ENCODE results near the gene IL11.

IL11 gene

DNA sequence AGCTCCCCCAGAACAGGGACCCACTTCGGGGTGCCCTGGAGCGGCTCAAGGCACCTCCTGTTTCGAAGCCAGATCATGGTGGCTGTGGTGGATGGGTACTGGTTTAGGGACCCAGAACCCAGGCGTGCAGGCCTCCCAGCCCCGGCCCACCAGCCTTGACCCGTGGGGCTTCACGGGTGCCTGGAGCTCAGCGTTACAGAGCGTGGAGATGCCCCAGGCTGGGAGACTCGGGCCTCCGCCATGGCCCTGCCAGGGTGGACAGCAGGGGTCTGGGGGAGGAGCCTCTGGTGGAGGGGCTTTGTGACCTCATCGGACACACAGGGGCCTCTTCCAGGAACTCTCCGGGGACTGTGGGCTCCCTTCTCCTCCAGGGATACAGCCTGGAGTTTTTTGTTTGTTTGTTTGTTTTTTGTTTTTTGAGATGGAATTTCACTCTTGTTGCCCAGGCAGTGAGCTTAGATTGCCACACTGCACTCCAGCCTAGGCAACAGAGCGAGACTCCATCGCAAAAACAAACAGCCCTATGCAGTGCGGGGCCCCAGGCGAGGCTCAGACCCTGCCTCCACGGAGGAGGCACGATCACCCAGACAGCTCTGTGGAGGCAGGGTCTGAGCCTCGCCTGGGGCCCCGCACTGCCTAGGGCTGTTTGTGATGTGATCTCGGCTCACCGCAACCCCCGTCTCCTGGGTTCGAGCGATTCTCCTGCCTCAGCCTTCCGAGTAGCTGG, 7.1 kb downstream of the IL11 start, which contains the start of gene GARIN5B:
Gene GARIN5B (minus strand): TSS at position 271 of the 727 bp plus-strand sequence. CDS start 194 bp downstream, at position 77.
- no peak within 1 kb of the TSS for H3K4me3 ChIP-seq (ENCODE audit: low read depth, low read length)
- no peak for DNase-seq (ENCODE audit: low read depth)
- TF ChIP-seq, protein P1, sequence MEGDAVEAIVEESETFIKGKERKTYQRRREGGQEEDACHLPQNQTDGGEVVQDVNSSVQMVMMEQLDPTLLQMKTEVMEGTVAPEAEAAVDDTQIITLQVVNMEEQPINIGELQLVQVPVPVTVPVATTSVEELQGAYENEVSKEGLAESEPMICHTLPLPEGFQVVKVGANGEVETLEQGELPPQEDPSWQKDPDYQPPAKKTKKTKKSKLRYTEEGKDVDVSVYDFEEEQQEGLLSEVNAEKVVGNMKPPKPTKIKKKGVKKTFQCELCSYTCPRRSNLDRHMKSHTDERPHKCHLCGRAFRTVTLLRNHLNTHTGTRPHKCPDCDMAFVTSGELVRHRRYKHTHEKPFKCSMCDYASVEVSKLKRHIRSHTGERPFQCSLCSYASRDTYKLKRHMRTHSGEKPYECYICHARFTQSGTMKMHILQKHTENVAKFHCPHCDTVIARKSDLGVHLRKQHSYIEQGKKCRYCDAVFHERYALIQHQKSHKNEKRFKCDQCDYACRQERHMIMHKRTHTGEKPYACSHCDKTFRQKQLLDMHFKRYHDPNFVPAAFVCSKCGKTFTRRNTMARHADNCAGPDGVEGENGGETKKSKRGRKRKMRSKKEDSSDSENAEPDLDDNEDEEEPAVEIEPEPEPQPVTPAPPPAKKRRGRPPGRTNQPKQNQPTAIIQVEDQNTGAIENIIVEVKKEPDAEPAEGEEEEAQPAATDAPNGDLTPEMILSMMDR (IDR thresholded peaks at IDR 0.05; ENCODE audit: insufficient read depth, low read depth, low read length, missing control alignments): no peak

DNA sequence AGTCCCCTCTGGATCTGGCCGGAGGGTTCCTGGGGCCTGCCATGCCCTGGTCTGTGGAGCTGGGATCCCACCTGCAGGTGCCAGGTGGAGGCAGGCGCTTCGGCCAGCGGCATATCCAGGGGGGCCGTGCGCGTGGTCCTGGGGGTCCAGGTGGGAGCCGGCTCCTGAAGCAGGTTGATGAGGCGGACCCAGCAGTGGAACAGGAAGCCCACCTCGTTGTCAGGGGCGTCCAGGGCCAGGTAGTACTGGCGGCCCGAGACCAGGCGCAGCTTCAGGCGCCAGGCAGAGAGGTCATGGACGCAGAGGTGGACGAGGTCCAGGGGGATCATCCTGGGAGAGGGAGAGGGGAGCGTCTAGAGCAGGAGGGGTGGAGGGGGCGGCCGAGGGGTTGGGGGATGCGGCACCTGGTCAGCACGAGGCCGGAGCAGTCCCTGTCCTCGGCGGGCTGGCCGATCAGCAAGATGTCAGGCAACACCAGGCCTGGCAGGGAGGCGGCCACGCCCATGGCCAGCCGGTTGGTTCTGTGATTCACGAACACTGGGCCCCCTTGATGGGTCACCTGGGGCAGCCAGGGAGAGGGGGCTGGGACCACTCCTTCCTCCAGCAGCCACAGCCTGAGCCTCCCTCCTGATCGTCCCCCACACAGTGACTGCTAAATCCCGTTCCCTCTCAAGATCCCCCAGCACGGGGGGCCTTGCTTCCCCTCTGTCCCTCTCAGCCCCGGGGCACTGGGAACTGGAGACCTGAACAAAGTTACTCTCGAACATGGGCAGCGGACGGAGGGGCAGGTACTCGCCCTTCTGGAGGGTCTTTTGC, 7.9 kb downstream of the IL11 start:
- TF ChIP-seq, protein P1 (IDR thresholded peaks at IDR 0.05; ENCODE audit: insufficient read depth, low read depth, low read length, missing control alignments): no peak
- H3K4me3 ChIP-seq (ENCODE audit: low read depth, low read length): no peak overlapping the region
- DNase-seq (ENCODE audit: low read depth): no peak

DNA sequence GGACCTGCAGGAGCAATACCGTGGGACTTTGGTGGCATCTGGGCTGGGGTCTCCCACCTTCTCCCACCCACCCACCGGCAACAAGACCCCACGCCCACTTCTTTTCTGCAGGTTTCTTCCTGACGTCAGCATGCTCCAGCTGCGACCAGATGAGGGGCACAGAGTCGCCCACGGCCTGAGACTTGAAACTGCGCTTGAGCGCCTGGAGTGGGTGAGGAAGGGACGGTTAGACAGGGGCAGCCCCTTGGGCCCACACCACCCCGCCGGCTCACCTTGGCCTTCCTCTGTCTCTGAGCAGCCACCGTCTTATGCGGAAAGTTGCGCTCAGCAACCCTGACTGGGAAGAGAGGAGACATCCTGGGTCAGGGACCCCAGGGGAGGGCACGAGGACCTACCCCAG, 9.4 kb downstream of the IL11 start:
- DNase-seq (ENCODE audit: low read depth): no peak
- H3K4me3 ChIP-seq (ENCODE audit: low read depth, low read length): no peak overlapping the region
- TF ChIP-seq, protein P1 (IDR thresholded peaks at IDR 0.05; ENCODE audit: insufficient read depth, low read depth, low read length, missing control alignments): no peak

DNA sequence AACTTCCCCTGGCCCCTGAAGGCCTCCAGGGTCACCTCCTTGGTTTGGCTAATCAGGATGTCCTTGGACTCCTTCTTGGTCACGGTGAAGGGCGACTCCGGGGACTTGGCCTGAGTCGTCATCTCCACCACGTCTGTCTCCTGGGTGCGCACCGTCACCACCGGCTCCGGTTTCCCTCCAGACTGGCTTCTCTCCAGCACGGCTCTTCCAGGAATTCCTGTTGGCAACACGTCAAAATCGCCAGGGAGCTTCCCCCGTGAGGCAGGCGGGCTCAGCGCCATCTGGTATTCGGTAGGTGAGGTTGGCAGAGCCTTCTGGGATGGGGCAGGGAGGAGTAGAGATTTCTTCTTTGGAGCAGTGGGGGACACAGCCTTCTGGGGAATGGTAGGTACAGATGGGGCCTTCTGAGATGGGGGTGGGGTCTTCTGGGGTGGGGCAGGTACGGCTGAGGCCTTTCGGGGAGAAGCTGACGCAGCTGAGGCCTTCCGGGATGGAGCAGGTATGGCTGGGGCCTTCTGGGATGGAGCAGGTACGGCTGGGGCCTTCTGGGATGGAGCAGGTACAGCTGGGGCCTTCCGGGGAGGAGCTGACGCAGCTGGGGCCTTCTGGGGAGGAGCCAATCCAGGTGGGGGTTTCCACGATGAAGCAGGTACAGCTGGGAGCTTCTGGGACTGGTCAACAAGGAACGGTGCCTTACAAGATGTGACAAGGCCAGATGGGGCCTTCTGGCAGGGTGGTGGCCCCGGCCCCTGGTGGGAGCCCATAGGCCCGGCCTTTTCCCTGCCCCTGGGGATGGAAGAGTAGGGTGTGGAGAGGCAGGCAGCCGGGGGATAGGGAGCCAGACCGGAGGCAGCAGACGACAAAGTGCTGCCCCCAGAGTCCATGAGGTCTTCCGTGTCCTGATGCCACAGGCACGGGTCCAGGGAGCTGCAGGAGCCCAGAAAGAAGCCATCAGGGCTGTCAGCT, 11.0 kb downstream of the IL11 start:
- TF ChIP-seq, protein P1 (IDR thresholded peaks at IDR 0.05; ENCODE audit: insufficient read depth, low read depth, low read length, missing control alignments): no peak
- no peak overlapping the region for H3K4me3 ChIP-seq (ENCODE audit: low read depth, low read length)
- DNase-seq (ENCODE audit: low read depth): no peak

DNA sequence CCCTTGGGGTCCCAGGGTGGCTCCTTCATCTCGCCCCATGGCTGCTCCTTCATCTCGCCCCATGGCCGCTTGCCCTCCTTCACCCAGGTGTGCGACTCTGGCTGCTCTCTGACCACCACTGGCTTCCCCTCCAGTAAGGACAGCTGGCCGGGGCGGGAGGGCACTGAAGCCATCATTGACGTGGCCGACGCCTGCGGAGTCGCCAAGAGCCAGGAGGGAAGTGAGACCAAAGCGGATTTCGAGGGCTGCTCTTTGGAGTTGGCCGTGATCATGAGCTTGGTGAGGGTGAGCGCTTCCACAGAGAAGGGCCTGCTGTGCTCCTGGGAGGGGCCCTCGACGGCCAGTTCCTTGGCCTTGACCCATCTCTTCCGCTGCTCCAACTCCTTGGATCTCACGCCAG, 11.8 kb downstream of the IL11 start:
- H3K4me3 ChIP-seq (ENCODE audit: low read depth, low read length): no peak overlapping the region
- no peak for DNase-seq (ENCODE audit: low read depth)
- TF ChIP-seq, protein P1 (IDR thresholded peaks at IDR 0.05; ENCODE audit: insufficient read depth, low read depth, low read length, missing control alignments): no peak

DNA sequence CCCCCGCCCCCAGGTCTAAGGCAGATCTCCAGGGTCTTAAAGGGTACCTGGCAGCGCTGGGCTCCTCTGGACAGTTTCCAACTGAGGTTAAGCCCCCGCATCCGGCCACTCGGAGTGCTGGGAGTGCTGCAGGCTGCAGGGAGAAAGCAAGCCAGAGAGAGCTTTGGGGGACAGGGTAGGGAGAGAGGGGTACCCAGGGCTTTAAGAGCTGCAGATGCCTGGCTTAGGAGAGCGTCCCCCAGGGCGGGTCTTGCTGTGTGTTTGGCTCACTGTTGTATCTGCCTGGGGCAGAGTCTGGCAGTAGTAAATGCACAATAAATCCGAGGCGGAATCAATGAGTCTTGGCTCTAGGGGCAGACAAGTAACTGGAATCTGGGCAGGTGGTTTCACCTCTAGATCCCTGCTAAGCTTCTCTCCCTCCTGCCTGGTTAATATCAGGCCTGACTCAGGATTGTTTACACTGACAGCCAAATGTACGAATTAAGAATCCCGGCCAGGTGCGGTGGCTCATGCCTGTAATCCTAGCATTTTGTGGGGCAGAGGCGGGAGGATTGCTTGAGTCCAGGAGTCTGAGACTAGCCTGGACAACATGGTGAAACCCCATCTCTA, 14.9 kb downstream of the IL11 start:
- no peak overlapping the region for H3K4me3 ChIP-seq (ENCODE audit: low read depth, low read length)
- TF ChIP-seq, protein P1 (IDR thresholded peaks at IDR 0.05; ENCODE audit: insufficient read depth, low read depth, low read length, missing control alignments): no peak
- no peak for DNase-seq (ENCODE audit: low read depth)

Measured in GM12865 (cell line).